IMR-90 (cell line): ENCODE measurements around the gene OR4M1.
"Not testable (repeated sequence)": the region's sequence is repeated elsewhere in the genome, so short reads cannot be mapped to it uniquely, and the experiment has no call there.

Experiments used
- BHLHE40 ChIP-seq: fragments of 150-350 bp; IDR thresholded peaks from 2 replicates; pipeline ENCODE4 v1.6.1; 2016; ENCODE audit warnings: mild to moderate bottlenecking, low read depth, low read length
- FOS ChIP-seq: fragments of 150-350 bp; IDR thresholded peaks from 2 replicates; pipeline ENCODE4 v1.6.1; 2016; ENCODE audit warnings: low read depth, low read length
- MAFK ChIP-seq: IDR thresholded peaks from 2 replicates; pipeline ENCODE4 v1.6.1; 2012; ENCODE audit warnings: low read depth, low read length, improper control_type of control experiment
- MAZ ChIP-seq: IDR thresholded peaks from 2 replicates; pipeline ENCODE4 v1.6.1; 2012; ENCODE audit warnings: low read depth, mild to moderate bottlenecking, low read length, improper control_type of control experiment, moderate library complexity, borderline replicate concordance
- NFE2L2 ChIP-seq: fragments of 150-350 bp; IDR thresholded peaks from 2 replicates; pipeline ENCODE4 v1.6.1; 2016; ENCODE audit warnings: low read depth, mild to moderate bottlenecking, low read length
- POLR2A ChIP-seq: IDR thresholded peaks from 2 replicates; pipeline ENCODE4 v1.6.1; 2012; ENCODE audit warnings: mild to moderate bottlenecking, low read depth, low read length
- RAD21 ChIP-seq: IDR thresholded peaks from 2 replicates; pipeline ENCODE4 v1.6.1; 2012; ENCODE audit warnings: low read length, improper control_type of control experiment
- RFX5 ChIP-seq: IDR thresholded peaks from 2 replicates; pipeline ENCODE4 v1.8.0; 2012; ENCODE audit warnings: low read depth, mild to moderate bottlenecking, low read length, moderate library complexity
- SMC3 ChIP-seq: fragments of 150-350 bp; IDR thresholded peaks from 2 replicates; pipeline ENCODE4 v1.6.1; 2016; ENCODE audit warnings: low read depth, mild to moderate bottlenecking, antibody characterized with exemption, low read length, moderate library complexity
- TF ChIP-seq, protein P1 (sequence below): conservative IDR thresholded peaks from 2 replicates; pipeline ENCODE4 v1.5.1; 2012; ENCODE audit warnings: mild to moderate bottlenecking, low read depth, low read length, improper control_type of control experiment
- TF ChIP-seq, protein P2 (sequence below): fragments of 150-350 bp; IDR thresholded peaks from 2 replicates; pipeline ENCODE4 v1.6.1; 2017; ENCODE audit warnings: mild to moderate bottlenecking, antibody characterized with exemption, low read length, low read depth
- TF ChIP-seq, protein P3 (sequence below): fragments of 150-350 bp; IDR thresholded peaks from 2 replicates; pipeline ENCODE4 v1.6.1; 2016; ENCODE audit warnings: low read depth, mild to moderate bottlenecking, low read length, moderate library complexity, borderline replicate concordance

DNA sequence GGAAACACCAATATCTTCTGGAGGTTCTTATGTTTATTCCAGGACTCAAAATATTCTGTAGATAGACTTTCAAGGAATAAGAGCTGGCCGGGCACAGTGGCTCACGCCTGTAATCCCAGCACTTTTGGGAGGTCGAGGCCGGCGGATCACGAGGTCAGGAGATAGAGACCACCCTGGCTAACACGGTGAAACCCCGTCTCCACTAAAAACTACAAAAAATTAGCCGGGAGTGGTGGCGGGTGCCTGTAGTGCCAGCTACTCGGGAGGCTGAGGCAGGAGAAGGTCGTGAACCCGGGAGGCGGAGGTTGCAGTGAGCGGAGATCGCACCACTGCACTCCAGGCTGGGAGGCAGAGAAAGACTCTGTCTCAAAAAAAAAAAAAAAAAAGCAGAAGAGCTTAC lies 12.5 kb downstream of the OR4M1 start:
- TF ChIP-seq POLR2A, SMC3, RFX5, BHLHE40, RAD21, NFE2L2, MAZ, MAFK, FOS: not testable (repeated sequence)
- TF ChIP-seq, protein P1, sequence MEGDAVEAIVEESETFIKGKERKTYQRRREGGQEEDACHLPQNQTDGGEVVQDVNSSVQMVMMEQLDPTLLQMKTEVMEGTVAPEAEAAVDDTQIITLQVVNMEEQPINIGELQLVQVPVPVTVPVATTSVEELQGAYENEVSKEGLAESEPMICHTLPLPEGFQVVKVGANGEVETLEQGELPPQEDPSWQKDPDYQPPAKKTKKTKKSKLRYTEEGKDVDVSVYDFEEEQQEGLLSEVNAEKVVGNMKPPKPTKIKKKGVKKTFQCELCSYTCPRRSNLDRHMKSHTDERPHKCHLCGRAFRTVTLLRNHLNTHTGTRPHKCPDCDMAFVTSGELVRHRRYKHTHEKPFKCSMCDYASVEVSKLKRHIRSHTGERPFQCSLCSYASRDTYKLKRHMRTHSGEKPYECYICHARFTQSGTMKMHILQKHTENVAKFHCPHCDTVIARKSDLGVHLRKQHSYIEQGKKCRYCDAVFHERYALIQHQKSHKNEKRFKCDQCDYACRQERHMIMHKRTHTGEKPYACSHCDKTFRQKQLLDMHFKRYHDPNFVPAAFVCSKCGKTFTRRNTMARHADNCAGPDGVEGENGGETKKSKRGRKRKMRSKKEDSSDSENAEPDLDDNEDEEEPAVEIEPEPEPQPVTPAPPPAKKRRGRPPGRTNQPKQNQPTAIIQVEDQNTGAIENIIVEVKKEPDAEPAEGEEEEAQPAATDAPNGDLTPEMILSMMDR: not testable (repeated sequence)
- TF ChIP-seq, protein P2, sequence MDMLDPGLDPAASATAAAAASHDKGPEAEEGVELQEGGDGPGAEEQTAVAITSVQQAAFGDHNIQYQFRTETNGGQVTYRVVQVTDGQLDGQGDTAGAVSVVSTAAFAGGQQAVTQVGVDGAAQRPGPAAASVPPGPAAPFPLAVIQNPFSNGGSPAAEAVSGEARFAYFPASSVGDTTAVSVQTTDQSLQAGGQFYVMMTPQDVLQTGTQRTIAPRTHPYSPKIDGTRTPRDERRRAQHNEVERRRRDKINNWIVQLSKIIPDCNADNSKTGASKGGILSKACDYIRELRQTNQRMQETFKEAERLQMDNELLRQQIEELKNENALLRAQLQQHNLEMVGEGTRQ: not testable (repeated sequence)
- TF ChIP-seq, protein P3, sequence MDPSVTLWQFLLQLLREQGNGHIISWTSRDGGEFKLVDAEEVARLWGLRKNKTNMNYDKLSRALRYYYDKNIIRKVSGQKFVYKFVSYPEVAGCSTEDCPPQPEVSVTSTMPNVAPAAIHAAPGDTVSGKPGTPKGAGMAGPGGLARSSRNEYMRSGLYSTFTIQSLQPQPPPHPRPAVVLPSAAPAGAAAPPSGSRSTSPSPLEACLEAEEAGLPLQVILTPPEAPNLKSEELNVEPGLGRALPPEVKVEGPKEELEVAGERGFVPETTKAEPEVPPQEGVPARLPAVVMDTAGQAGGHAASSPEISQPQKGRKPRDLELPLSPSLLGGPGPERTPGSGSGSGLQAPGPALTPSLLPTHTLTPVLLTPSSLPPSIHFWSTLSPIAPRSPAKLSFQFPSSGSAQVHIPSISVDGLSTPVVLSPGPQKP: not testable (repeated sequence)
